Natural killer cell (primary cell): ENCODE results near the gene FBXO47. TPM values are rescaled to one million over a fixed set of nuclear protein-coding genes. Genes with fewer than 3 reads are reported as not detected.

Source experiments
- ATAC-seq, 3 donors: fragments of 150-1000 bp in 2 of 3; fragments of 200-7000 bp in 1 of 3; cut with Tn5 transposase; 1 replicate in 1 of 3; 2 replicates in 2 of 3; pipeline ENCODE4 v1.10.0; 2021; ENCODE audit warnings: mild to moderate bottlenecking in 2 of 3, moderate library complexity in 2 of 3
- DNase-seq, 2 donors: peaks; one replicate each; pipeline versions ENCODE4 v3.0.0 to v3.0.0-alpha.2; 2013 to 2021; ENCODE audit warnings: mixed read lengths in 1 of 2
- H3K27ac ChIP-seq: one replicate; pipeline ENCODE4 v1.5.1; 2013; ENCODE audit warnings: mild to moderate bottlenecking, low read length
- H3K27me3 ChIP-seq: one replicate; pipeline ENCODE4 v1.6.1; 2013; ENCODE audit warnings: low read length; ENCODE audit not compliant: control insufficient read depth, insufficient read depth
- H3K36me3 ChIP-seq: one replicate; pipeline ENCODE4 v1.6.1; 2013; ENCODE audit warnings: low read length; ENCODE audit not compliant: control insufficient read depth, insufficient read depth
- H3K4me1 ChIP-seq: one replicate; pipeline ENCODE4 v1.6.1; 2013; ENCODE audit warnings: low read length; ENCODE audit not compliant: control insufficient read depth, insufficient read depth
- H3K4me3 ChIP-seq: one replicate; pipeline ENCODE4 v1.5.1; 2013; ENCODE audit warnings: low read length
- H3K9me3 ChIP-seq: one replicate; pipeline ENCODE4 v1.6.1; 2013; ENCODE audit warnings: low read length; ENCODE audit not compliant: control insufficient read depth, insufficient read depth
- H3K27ac Mint-ChIP-seq, 2 donors: one replicate each; pipeline ENCODE4 v1.8.0; 2022; ENCODE audit warnings: mild to moderate bottlenecking in 2 of 2, mixed read lengths in 2 of 2, moderate library complexity in 1 of 2
- H3K27me3 Mint-ChIP-seq, 2 donors: one replicate each; pipeline ENCODE4 v1.8.0; 2022; ENCODE audit warnings: low read depth in 2 of 2, mixed read lengths in 2 of 2
- H3K36me3 Mint-ChIP-seq: one replicate; pipeline ENCODE4 v1.8.0; 2022; ENCODE audit warnings: mixed read lengths
- H3K4me1 Mint-ChIP-seq, 2 donors: one replicate each; pipeline ENCODE4 v1.8.0; 2022; ENCODE audit warnings: mixed read lengths in 2 of 2
- H3K4me3 Mint-ChIP-seq: one replicate; pipeline ENCODE4 v1.8.0; 2022; ENCODE audit warnings: mild to moderate bottlenecking, moderate library complexity, mixed read lengths
- H3K9me3 Mint-ChIP-seq, 2 donors: one replicate each; pipeline ENCODE4 v1.8.0; 2022; ENCODE audit warnings: mixed read lengths in 2 of 2
- CTCF ChIP-seq: fragments of 200-600 bp; IDR thresholded peaks from one replicate; pipeline ENCODE4 v1.8.0; 2022; ENCODE audit warnings: antibody characterized with exemption
- WGBS: methylation state at CpG from one replicate; pipeline ENCODE4 v1.1.7; 2013; ENCODE audit warnings: missing lambda C conversion rate; ENCODE audit not compliant: insufficient coverage; 5-methylcytosine and 5-hydroxymethylcytosine counted together
- intact Hi-C: fragments of 100-400 bp; cut with micrococcal nuclease; formaldehyde crosslinking; loops from one replicate; pipeline ENCODE4 v1.14.2; 2022
- total RNA-seq, 4 donors: library from RNA; stranded (reverse); fragments of 120-200 nt in 1 of 4; gene quantifications; one replicate each; pipeline versions ENCODE4 v1.2.3 to v1.2.4, GENCODE V29; 2013 to 2022

The FBXO47 gene
- total RNA-seq, 3 donors from 2014 or later (not counting 1 experiment from before 2014, with no cell fraction given): not detected

GRCh38 chr17:39014795-39015545, 47.8 kb upstream of the FBXO47 start:
- H3K36me3 ChIP-seq: no peaks in the 10 kb centered on the region
- H3K27ac Mint-ChIP-seq: no peak overlapping the region
- ATAC-seq: no peak
- H3K27me3 ChIP-seq: no peaks in the 10 kb centered on the region
- H3K9me3 Mint-ChIP-seq: no peaks in the 10 kb centered on the region
- no peak for TF ChIP-seq CTCF
- peaks cover 0 to 5% of the 10 kb centered on the region in 2 donors for H3K4me1 Mint-ChIP-seq
- no peak overlapping the region for H3K27ac ChIP-seq
- H3K9me3 ChIP-seq: no peaks in the 10 kb centered on the region
- no peak for DNase-seq
- peaks cover 0 to 2% of the 10 kb centered on the region in 2 donors for H3K27me3 Mint-ChIP-seq
- H3K36me3 Mint-ChIP-seq: no peaks in the 10 kb centered on the region
- 95% methylated on average over 11 of the region's 13 CpGs for WGBS
- H3K4me3 ChIP-seq: no peak overlapping the region
- H3K4me3 Mint-ChIP-seq: no peak overlapping the region
- intact Hi-C loops: no loop called here
- peaks cover 2% of the 10 kb centered on the region for H3K4me1 ChIP-seq

DNA sequence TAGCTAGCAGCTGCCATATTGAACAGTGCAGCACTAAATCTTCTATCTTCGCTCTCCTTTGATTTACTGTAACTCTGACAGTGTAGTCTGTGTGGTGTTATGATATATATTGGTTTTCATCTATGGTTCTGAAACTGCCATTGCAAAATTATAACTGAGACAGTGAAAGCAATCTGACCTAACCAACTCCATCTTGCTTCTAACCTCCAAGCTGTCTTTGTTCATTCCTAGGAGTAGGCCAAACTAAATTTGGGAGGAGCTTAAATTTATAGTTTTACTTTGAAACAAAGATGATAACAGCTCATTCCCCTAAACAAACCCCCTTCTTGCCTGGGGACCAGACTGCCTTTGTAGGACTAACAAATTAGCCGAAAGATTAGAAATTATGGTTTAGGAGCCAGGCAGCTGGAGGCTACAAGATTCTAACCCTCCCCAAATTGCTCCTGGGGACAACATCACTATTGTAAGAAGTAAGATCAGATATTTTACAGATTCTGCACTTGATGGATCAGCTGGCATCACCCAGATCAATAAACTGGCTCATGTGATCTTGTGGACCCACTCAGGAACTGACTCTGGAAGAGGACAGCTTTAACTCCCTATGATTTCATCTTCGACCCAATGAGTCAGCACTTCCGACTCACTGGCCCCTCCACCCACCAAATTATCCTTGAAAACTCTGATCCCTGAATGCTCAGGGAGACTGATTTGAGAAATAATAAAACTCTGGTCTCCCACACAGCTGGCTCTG, 47.0 kb upstream of the FBXO47 start:
- Histone ChIP-seq H3K4me1 (peaks cover 2% of the 10 kb centered on the region), H3K27ac (no peak overlapping the region), H3K27me3 (no peaks in the 10 kb centered on the region), H3K9me3 (no peaks in the 10 kb centered on the region), H3K36me3 (no peaks in the 10 kb centered on the region), H3K4me3 (no peak overlapping the region)
- peaks cover 0 to 2% of the 10 kb centered on the region in 2 donors for H3K27me3 Mint-ChIP-seq
- H3K36me3 Mint-ChIP-seq: no peaks in the 10 kb centered on the region
- H3K4me3 Mint-ChIP-seq: no peak overlapping the region
- DNase-seq (no peak), ATAC-seq (no peak)
- intact Hi-C loops: no loop called here
- TF ChIP-seq CTCF: no peak
- H3K9me3 Mint-ChIP-seq: no peaks in the 10 kb centered on the region
- 94% methylated on average over 4 of the region's 4 CpGs for WGBS
- peaks cover 0 to 5% of the 10 kb centered on the region in 2 donors for H3K4me1 Mint-ChIP-seq
- H3K27ac Mint-ChIP-seq: no peak overlapping the region

GRCh38 chr17:39012725-39013124, 45.5 kb upstream of the FBXO47 start:
- Mint-ChIP-seq H3K36me3 (no peaks in the 10 kb centered on the region), H3K27me3 (peaks cover 0 to 2% of the 10 kb centered on the region in 2 donors), H3K4me1 (peaks cover 0 to 5% of the 10 kb centered on the region in 2 donors), H3K27ac (no peak overlapping the region), H3K4me3 (no peak overlapping the region), H3K9me3 (no peaks in the 10 kb centered on the region)
- H3K4me3 ChIP-seq: no peak overlapping the region
- no peak for ATAC-seq
- H3K36me3 ChIP-seq: no peaks in the 10 kb centered on the region
- H3K4me1 ChIP-seq: no peaks in the 10 kb centered on the region
- no peak for TF ChIP-seq CTCF
- no peak overlapping the region for H3K27ac ChIP-seq
- no peak for DNase-seq
- H3K9me3 ChIP-seq: no peaks in the 10 kb centered on the region
- WGBS: 95% methylated on average over 7 of the region's 7 CpGs
- intact Hi-C loops: no loop called here
- no peaks in the 10 kb centered on the region for H3K27me3 ChIP-seq
